Tibial artery (tissue), 4 donors: ENCODE data around the gene SEC22C.
"Not testable (repeated sequence)": the region's sequence is repeated elsewhere in the genome, so short reads cannot be mapped to it uniquely, and the experiment has no call there.

Experiments used
- DNase-seq, 2 donors: peaks; one replicate each; pipeline ENCODE4 v3.0.0-alpha.2; 2019
- H3K27ac ChIP-seq, 2 donors: fragments of 200-600 bp; sonication (generic) in 1 of 2; 1 replicate in 1 of 2; 2 replicates in 1 of 2; pipeline ENCODE4 v1.5.1; 2018 to 2019; ENCODE audit warnings: mild to moderate bottlenecking in 1 of 2
- H3K27me3 ChIP-seq, 2 donors: fragments of 200-600 bp; sonication (generic) in 1 of 2; one replicate each; pipeline versions ENCODE4 v1.5.1 to v1.6.0; 2016 to 2019
- H3K36me3 ChIP-seq, 3 donors: fragments of 200-600 bp; sonication (generic) in 2 of 3; one replicate each; pipeline ENCODE4 v1.5.1; 2016 to 2019; ENCODE audit warnings: mild to moderate bottlenecking in 2 of 3
- H3K4me1 ChIP-seq, 4 donors: fragments of 200-600 bp; sonication (generic) in 2 of 4; 1 replicate in 3 of 4; 2 replicates in 1 of 4; pipeline ENCODE4 v1.5.1; 2016 to 2019
- H3K4me3 ChIP-seq, 2 donors: fragments of 200-600 bp; sonication (generic) in 1 of 2; 1 replicate in 1 of 2; 2 replicates in 1 of 2; pipeline ENCODE4 v1.5.1; 2018 to 2019; ENCODE audit warnings: mild to moderate bottlenecking in 2 of 2
- H3K9me3 ChIP-seq, 3 donors: fragments of 200-600 bp; sonication (generic) in 1 of 3; one replicate each; pipeline ENCODE4 v1.5.1; 2016 to 2019
- intact Hi-C: fragments of 100-400 bp; cut with DNase I; formaldehyde crosslinking; loops from one replicate; pipeline ENCODE4 v1.15.0; 2023; ENCODE audit warnings: low total_unique reads
- TF ChIP-seq, protein P1 (sequence below), 2 experiments: fragments of 200-600 bp in 1 of 2; fragments of 450-650 bp in 1 of 2; IDR thresholded peaks; one replicate each; pipeline ENCODE4 v1.5.1; 2017 to 2019; ENCODE audit warnings: antibody characterized with exemption in 2 of 2, mild to moderate bottlenecking in 1 of 2, moderate library complexity in 1 of 2

Gene SEC22C

DNA sequence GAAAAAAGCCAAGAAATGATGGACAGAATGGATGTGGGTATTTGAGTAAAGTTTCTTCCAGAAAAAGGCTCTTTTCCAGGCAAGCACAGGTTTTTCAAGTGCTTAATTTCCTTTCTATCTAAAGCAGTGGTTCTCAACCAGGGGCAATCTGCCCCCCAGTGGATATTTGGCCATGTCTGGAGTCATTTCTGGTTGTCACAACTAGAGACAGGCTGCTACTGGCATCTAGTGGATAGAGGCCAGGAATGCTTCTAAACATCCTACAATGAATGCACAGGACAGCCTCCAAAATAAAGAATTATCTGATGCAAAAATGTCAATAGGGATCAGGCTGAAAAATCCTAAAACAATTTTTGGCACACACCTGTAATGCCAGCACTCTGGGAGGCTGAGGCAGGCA, 23.9 kb downstream of the SEC22C start:
- intact Hi-C loops: no loop called here
- H3K27me3 ChIP-seq: no peaks in the 10 kb centered on the region
- H3K27ac ChIP-seq: no peak overlapping the region
- no peak for DNase-seq
- no peak overlapping the region for H3K4me3 ChIP-seq
- TF ChIP-seq, protein P1, sequence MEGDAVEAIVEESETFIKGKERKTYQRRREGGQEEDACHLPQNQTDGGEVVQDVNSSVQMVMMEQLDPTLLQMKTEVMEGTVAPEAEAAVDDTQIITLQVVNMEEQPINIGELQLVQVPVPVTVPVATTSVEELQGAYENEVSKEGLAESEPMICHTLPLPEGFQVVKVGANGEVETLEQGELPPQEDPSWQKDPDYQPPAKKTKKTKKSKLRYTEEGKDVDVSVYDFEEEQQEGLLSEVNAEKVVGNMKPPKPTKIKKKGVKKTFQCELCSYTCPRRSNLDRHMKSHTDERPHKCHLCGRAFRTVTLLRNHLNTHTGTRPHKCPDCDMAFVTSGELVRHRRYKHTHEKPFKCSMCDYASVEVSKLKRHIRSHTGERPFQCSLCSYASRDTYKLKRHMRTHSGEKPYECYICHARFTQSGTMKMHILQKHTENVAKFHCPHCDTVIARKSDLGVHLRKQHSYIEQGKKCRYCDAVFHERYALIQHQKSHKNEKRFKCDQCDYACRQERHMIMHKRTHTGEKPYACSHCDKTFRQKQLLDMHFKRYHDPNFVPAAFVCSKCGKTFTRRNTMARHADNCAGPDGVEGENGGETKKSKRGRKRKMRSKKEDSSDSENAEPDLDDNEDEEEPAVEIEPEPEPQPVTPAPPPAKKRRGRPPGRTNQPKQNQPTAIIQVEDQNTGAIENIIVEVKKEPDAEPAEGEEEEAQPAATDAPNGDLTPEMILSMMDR (IDR thresholded peaks at IDR 0.05): no peak
- peaks cover 73 to 99% (median 95%) of the 10 kb centered on the region in 3 donors for H3K36me3 ChIP-seq
- H3K9me3 ChIP-seq: no peaks in the 10 kb centered on the region
- H3K4me1 ChIP-seq: no peaks in the 10 kb centered on the region

DNA sequence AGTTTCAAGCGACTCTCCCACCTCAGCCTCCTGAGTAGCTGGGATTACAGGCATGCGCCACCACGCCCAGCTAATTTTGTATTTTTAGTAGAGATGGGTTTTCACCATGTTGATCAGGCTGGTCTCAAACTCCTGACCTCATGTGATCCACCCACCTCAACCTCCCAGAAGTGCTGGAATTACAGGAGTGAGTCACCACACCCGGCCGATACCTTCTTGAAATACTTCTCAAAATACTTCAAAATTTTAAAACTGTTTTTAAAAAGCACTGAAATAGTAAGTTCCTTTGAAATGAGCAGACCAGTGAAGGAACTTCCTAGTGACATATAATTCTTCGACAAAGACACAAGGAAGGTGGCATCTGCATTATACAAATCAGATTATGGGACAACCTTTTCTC, 24.9 kb downstream of the SEC22C start:
- intact Hi-C loops: not testable (repeated sequence)

DNA sequence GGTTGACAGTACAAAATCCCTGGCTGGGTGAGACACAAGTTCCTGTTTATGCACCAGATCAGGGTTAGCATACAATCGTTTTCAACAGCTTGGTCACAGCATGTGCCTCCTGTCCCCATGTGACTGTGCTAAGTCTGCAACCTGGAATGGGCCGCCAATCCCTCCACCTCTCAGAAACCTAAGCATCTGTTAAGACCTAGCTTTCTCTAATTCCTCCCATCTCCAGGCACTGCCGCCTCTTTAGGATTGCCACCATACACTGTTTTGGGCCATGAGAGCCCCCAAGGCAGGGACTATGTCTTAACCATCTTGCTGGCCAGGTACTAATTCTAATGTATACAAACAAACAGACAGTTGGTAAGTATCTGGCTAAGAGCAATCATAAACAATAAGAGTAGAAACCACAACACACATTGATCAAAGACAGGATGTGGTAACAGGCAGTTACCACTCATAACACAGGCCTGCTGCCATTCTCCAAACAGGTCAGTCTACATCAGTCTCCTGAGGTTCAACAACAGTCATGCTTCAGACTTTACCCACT, 25.6 kb downstream of the SEC22C start:
- no peak overlapping the region for H3K27ac ChIP-seq
- no peak overlapping the region for H3K4me3 ChIP-seq
- intact Hi-C loops: no loop called here
- H3K4me1 ChIP-seq: peaks cover 0 to 11% (median 2%) of the 10 kb centered on the region in 4 donors
- DNase-seq: no peak
- TF ChIP-seq, protein P1 (IDR thresholded peaks at IDR 0.05): no peak
- H3K36me3 ChIP-seq: peaks cover 68 to 92% (median 81%) of the 10 kb centered on the region in 3 donors
- H3K9me3 ChIP-seq: no peaks in the 10 kb centered on the region
- no peaks in the 10 kb centered on the region for H3K27me3 ChIP-seq

More for the DNA sequence above, 24.9 kb downstream of the SEC22C start:
- H3K27me3 ChIP-seq, H3K4me3 ChIP-seq, H3K27ac ChIP-seq, DNase-seq, H3K9me3 ChIP-seq, H3K4me1 ChIP-seq: not testable (repeated sequence)
- H3K36me3 ChIP-seq: peaks cover 72 to 99% (median 87%) of the 10 kb centered on the region in 3 donors

DNA sequence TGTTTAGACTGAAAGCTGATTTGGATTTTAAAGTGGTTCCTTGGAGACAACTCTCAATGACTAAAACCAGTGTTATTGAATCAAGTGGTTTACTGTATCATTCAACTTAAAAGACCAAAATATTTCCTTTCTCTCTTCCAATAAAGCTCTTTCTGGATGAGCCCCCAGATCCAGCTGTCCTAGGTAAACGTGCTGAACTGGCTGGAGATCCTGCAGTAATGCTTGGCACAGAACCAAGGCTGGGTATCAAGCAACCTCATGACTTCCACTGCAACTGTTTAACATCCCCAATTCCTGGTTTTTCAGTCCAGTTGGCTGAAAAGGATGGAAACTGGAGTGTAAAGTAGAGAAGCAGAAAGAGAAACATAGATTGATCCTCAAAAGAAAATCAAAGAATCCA, 28.9 kb downstream of the SEC22C start:
- no peaks in the 10 kb centered on the region for H3K9me3 ChIP-seq
- intact Hi-C loops: no loop called here
- no peak overlapping the region for H3K4me3 ChIP-seq
- no peak overlapping the region for H3K27ac ChIP-seq
- H3K27me3 ChIP-seq: no peaks in the 10 kb centered on the region
- TF ChIP-seq, protein P1 (IDR thresholded peaks at IDR 0.05): no peak
- H3K4me1 ChIP-seq: peaks cover 0 to 13% (median 2%) of the 10 kb centered on the region in 4 donors
- H3K36me3 ChIP-seq: peaks cover 48 to 80% (median 70%) of the 10 kb centered on the region in 3 donors
- DNase-seq: no peak

DNA sequence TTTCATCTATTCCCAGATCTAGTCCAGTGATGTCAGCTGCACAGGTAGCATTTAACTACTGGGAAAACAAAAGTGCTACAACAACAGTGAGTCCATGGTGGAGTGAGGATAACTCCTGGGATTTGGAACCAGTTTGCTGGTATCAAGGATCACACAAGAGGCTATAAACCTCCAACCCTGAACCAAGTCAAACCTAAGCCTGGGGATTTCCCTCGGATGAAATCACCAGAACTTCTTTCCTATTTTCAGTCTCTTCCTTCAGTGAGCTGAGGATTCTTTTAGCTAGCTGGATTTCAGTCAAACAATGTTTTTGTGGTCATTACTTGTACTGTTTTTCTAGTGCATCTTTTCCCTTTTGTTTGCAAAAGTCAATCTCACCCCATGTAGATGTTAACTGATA, 31.5 kb downstream of the SEC22C start:
- Histone ChIP-seq H3K27ac (no peak overlapping the region), H3K9me3 (no peaks in the 10 kb centered on the region), H3K36me3 (peaks cover 24 to 54% (median 45%) of the 10 kb centered on the region in 3 donors), H3K4me3 (no peak overlapping the region), H3K27me3 (no peaks in the 10 kb centered on the region), H3K4me1 (peaks cover 0 to 38% (median 23%) of the 10 kb centered on the region in 4 donors)
- TF ChIP-seq, protein P1 (IDR thresholded peaks at IDR 0.05): no peak
- no peak for DNase-seq
- intact Hi-C loops: no loop called here

DNA sequence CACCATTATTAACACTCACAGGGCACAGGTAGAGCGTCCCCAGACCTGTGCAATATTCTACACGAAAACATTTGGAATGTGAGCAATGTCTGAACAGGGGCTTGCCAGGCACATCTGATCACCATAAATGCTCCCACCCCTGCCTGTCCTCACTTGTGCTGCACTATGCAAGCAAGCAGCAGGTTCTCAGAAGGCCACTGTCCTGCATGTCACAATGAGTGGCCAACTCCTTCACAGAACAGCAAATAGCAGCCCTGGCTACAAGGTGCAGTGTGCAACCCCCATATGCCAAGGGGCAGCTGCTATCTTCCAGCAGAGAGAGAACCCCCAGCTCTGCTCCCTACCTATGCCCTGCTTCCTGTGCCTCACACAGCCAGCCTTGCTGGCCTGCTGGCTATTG, 32.6 kb downstream of the SEC22C start:
- Histone ChIP-seq H3K36me3 (peaks cover 14 to 43% (median 34%) of the 10 kb centered on the region in 3 donors), H3K9me3 (no peaks in the 10 kb centered on the region), H3K4me3 (no peak overlapping the region), H3K27me3 (no peaks in the 10 kb centered on the region), H3K27ac (no peak overlapping the region), H3K4me1 (peaks cover 0 to 49% (median 34%) of the 10 kb centered on the region in 4 donors)
- no peak for DNase-seq
- TF ChIP-seq, protein P1 (IDR thresholded peaks at IDR 0.05): no peak
- intact Hi-C loops: loop anchor here (5.0 to 10.0 kb wide), 2 partner anchors 47 to 314 kb away; partner anchors contain the start of gene VIPR1
